ENCODE data around the gene VWC2.
"Not testable (repeated sequence)": the region's sequence is repeated elsewhere in the genome, so short reads cannot be mapped to it uniquely, and the experiment has no call there.

VWC2 gene

GRCh38 chr7:49850921-49851613 is 77.6 kb downstream of the VWC2 start:
- DNase-seq (ENCODE audit: low read depth in 2 of 2) = no peak

- not testable (repeated sequence) for DNase-seq (ENCODE audit: low read depth in 2 of 2)
These were observed 78.1 kb downstream of the VWC2 start for GRCh38 chr7:49851614-49851934.

DNA sequence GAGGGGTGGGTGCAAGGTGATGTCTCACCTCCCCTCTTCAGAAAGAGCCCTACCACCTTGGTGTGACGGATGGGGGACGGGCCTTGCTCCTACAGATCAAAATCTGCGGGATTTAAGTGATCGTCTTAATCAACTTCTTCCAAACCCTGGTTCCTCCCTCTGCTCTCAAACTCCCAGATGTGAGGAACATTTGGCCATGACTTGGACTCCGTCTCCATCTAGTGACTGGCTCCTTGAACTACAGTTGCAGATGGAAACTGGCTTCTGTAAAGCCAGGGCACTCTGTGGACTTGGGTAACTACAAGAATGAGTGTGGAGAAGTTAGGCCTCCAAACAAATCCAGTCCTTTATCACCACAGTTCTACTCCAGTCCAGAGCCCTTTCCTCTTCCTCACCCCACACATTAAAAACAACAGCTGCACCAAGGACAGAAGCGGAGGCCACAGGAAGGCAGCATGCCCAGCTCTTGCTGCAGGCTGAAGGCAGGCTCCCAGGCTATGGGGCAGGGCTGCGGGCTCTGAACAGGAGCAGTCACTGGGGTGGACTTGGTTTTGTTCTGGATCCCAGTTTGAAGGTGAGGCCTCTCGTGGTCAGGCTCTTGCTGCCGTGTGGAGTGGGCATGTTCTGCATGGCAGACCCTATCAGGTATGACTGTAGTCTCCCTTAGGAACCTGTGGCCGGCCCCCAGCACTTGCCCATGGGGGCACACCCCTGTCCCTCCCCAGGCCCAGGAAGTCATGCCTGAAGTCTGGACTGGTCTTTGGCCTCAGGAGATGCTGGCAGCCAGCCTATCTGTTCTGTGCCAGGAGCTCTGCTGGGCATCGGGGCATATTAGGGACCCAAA is 79.4 kb downstream of the VWC2 start:
- DNase-seq (ENCODE audit: low read depth in 2 of 2) = no peak

GRCh38 chr7:49855281-49855980 is 82.0 kb downstream of the VWC2 start:
- no peak for DNase-seq (ENCODE audit: low read depth in 2 of 2)

DNA sequence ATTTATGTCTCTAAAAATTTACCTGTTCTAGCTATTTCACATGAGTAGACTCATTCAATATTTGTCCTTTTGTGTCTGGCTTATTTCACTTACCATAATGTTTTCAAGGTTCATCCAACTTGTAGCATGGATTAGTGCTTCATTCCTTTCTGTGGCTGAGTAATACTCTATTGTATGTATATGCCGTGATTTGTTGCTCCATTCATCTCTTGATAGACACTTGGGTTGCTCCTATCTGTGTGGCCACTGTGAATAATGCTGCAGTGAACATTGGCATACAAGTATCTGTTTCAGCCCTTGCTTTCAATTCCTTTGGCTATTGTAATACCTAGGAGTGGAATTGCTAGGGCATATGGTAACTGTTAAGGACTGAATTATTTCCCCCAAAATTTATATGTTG is 86.9 kb downstream of the VWC2 start:
- no peak for DNase-seq (ENCODE audit: low read depth in 2 of 2)

GRCh38 chr7:49866076-49866735 is 92.8 kb downstream of the VWC2 start:
- DNase-seq (ENCODE audit: low read depth in 2 of 2) = no peak

GRCh38 chr7:49866910-49867309 is 93.5 kb downstream of the VWC2 start:
- DNase-seq (ENCODE audit: low read depth in 2 of 2) = no peak

- no peak for DNase-seq (ENCODE audit: low read depth in 2 of 2)
These were observed 100.0 kb downstream of the VWC2 start for GRCh38 chr7:49873420-49873819.

GRCh38 chr7:49875336-49875735 is 101.9 kb downstream of the VWC2 start:
- no peak for DNase-seq (ENCODE audit: low read depth in 2 of 2)

- no peak for DNase-seq (ENCODE audit: low read depth in 2 of 2)
These were observed 102.8 kb downstream of the VWC2 start for GRCh38 chr7:49876202-49876601.

DNA sequence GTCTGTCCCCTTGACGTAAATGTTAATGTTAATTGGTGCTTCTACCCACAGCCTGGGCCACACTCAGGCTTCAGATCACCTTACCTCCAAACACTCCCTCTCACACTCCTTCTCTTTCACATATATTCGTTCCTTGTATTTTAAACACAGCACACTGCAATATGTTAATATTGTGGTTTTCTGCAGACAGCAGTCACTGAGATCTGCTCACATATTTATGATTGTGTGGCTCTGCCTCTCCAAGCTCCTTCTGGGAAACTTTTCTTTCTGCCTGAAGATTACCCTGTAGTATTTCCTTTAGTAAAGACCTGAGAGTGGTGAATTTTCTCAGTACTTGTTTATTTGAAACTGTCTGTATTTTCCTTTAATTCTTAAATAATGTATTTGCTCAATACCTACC is 104.7 kb downstream of the VWC2 start:
- DNase-seq (ENCODE audit: low read depth in 2 of 2) = no peak

GRCh38 chr7:49878627-49879026 is 105.2 kb downstream of the VWC2 start:
- no peak for DNase-seq (ENCODE audit: low read depth in 2 of 2)

DNA sequence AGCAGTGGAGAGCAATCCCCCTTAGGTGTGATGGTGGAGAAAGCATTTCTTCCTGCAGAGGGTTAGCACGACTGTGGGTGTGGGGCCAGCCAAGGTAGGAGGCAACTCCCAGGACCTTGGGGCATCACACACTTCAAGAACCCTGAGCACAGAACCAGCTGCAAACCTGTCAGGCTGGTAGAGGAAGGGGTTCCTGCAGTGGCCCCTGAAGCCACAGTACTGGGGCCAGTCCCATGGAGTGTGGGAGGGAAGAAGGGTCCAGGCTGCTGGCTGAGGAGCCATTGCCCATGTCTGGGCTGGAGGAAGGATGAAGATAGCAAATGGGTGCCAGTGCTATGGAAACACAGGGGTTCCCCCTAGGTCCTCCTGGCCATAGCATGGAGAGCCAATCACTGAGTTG is 110.5 kb downstream of the VWC2 start:
- DNase-seq (ENCODE audit: low read depth in 2 of 2) = no peak

- no peak for DNase-seq (ENCODE audit: low read depth in 2 of 2)
These were observed 112.3 kb downstream of the VWC2 start for GRCh38 chr7:49885593-49886285.

- DNase-seq (ENCODE audit: low read depth in 2 of 2) = no peak
These were observed 119.0 kb downstream of the VWC2 start for GRCh38 chr7:49892481-49892880.

GRCh38 chr7:49893131-49893530 is 119.7 kb downstream of the VWC2 start:
- DNase-seq (ENCODE audit: low read depth in 2 of 2) = no peak

DNA sequence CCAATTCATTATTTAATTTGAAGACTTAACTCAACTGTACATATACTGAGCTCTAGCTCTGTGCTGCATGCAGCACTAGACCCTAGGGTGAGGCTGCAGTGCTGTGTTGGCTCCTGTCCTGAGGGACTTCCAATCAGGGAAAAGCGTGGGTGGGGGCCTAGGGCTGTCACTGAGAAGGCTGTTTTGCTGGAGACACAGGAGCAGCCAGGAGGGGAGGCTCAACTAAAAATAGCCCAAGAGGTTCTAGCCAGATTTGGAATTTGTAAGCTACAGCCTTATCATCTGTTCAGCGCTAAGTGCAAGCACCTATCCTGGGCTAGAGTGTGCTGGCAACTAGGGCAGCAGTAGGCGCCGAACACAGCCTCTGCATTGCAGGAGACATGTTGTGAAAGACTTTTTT is 121.1 kb downstream of the VWC2 start:
- no peak for DNase-seq (ENCODE audit: low read depth in 2 of 2)

DNA sequence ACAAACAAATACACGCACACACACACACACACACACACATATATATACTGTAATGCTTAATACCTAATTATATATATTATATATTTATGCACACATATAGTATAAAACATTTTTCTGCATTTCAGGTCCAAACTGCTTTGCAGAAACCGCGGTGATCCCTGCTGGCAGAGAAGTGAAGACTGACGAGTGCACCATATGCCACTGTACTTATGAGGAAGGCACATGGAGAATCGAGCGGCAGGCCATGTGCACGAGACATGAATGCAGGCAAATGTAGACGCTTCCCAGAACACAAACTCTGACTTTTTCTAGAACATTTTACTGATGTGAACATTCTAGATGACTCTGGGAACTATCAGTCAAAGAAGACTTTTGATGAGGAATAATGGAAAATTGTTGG is 138.5 kb downstream of the VWC2 start:
- DNase-seq (ENCODE audit: low read depth in 2 of 2) = no peak

- DNase-seq (ENCODE audit: low read depth in 2 of 2) = no peak
These were observed 153.3 kb downstream of the VWC2 start for GRCh38 chr7:49926720-49927119.

GRCh38 chr7:49927631-49928030 is 154.2 kb downstream of the VWC2 start:
- no peak for DNase-seq (ENCODE audit: low read depth in 2 of 2)

GRCh38 chr7:49928787-49929186 is 155.3 kb downstream of the VWC2 start:
- no peak for DNase-seq (ENCODE audit: low read depth in 2 of 2)

DNA sequence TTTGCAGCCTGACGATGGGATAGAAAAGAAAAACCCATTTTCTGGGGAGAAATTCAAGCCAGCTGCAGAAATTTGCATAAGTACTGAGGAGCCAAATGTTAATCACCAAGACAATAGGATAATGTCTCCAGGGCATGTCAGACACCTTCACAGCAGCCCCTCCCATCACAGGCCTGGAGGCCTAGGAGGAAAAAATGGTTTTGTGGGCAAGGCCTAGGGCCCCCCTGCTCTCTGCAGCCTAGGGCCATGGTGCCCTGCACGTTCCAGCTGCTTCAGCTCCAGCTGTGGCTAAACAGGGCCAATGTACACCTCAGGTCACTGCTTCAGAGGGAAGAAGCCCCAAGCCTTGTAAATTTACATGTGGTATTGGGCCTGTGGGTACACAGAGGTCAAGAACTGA is 158.2 kb downstream of the VWC2 start:
- no peak for DNase-seq (ENCODE audit: low read depth in 2 of 2)

Data from stimulated activated CD4-positive, alpha-beta T cell treated with anti-CD3 and anti-CD28 coated beads, Interleukin-4, amount 100 ng/mL, for 48 hours (primary cell).